Neural crest cell (in vitro differentiated cells): Measurements from ENCODE around the gene SBK2. TPM values are rescaled to one million over a fixed set of nuclear protein-coding genes. Genes with fewer than 3 reads are reported as not detected.

Source experiments
- DNase-seq: peaks from one replicate; pipeline ENCODE4 v3.0.0; 2021; ENCODE audit warnings: low read depth, mixed read lengths, low spot score
- H3K27ac Mint-ChIP-seq: one replicate; pipeline ENCODE4 v1.8.0; 2021; ENCODE audit warnings: mild to moderate bottlenecking, mixed read lengths; ENCODE audit not compliant: unreplicated experiment
- H3K27me3 Mint-ChIP-seq: 2 replicates; pipeline ENCODE4 v1.8.0; 2021; ENCODE audit warnings: low read depth, mild to moderate bottlenecking, mixed read lengths
- H3K36me3 Mint-ChIP-seq: 2 replicates; pipeline ENCODE4 v1.8.0; 2021; ENCODE audit warnings: low read depth, mild to moderate bottlenecking, mixed read lengths
- H3K4me1 Mint-ChIP-seq: 2 replicates; pipeline ENCODE4 v1.8.0; 2021; ENCODE audit warnings: mixed read lengths
- H3K4me3 Mint-ChIP-seq: one replicate; pipeline ENCODE4 v1.8.0; 2021; ENCODE audit warnings: mild to moderate bottlenecking, mixed read lengths
- H3K9me3 Mint-ChIP-seq: 2 replicates; pipeline ENCODE4 v1.8.0; 2021; ENCODE audit warnings: mixed read lengths
- total RNA-seq: library from RNA; stranded (reverse); gene quantifications from 2 replicates; pipeline ENCODE4 v1.2.1, GENCODE V29; 2021
- TF ChIP-seq, protein P1 (sequence below): fragments of 200-600 bp; sonication (generic); conservative IDR thresholded peaks from 2 replicates; pipeline ENCODE4 v1.5.0; 2021; ENCODE audit warnings: antibody characterized with exemption, mild to moderate bottlenecking

The SBK2 gene
- total RNA-seq, 1 donor from 2014 or later: not detected

DNA sequence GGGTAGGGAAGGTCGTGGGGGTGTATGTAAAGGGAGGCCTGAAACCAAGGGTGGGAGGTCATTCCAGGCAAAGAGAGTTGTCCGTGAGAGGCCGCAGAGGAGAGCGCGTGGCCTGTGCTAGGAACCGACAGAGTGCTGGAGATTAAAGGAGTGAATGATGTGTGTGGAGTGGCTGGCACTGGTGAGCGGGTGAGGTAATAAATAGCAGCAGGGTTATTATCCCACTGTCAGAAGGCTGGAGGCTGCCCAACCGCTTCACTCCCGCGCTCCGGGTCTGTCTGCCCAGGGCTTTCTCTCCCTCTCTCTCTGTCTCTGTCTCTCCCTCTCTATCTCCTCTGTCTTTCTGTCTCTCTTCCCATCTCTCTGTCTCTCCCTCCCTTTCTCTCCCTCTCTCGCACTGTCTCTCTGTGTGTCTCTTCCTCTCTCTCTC is 26.3 kb upstream of the SBK2 start:
- H3K4me1 Mint-ChIP-seq: no peaks in the 10 kb centered on the region
- H3K27ac Mint-ChIP-seq: no peak overlapping the region
- no peaks in the 10 kb centered on the region for H3K9me3 Mint-ChIP-seq
- peaks cover 6% of the 10 kb centered on the region for H3K27me3 Mint-ChIP-seq
- TF ChIP-seq, protein P1, sequence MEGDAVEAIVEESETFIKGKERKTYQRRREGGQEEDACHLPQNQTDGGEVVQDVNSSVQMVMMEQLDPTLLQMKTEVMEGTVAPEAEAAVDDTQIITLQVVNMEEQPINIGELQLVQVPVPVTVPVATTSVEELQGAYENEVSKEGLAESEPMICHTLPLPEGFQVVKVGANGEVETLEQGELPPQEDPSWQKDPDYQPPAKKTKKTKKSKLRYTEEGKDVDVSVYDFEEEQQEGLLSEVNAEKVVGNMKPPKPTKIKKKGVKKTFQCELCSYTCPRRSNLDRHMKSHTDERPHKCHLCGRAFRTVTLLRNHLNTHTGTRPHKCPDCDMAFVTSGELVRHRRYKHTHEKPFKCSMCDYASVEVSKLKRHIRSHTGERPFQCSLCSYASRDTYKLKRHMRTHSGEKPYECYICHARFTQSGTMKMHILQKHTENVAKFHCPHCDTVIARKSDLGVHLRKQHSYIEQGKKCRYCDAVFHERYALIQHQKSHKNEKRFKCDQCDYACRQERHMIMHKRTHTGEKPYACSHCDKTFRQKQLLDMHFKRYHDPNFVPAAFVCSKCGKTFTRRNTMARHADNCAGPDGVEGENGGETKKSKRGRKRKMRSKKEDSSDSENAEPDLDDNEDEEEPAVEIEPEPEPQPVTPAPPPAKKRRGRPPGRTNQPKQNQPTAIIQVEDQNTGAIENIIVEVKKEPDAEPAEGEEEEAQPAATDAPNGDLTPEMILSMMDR: no peak
- no peaks in the 10 kb centered on the region for H3K36me3 Mint-ChIP-seq
- no peak overlapping the region for H3K4me3 Mint-ChIP-seq
- no peak for DNase-seq

DNA sequence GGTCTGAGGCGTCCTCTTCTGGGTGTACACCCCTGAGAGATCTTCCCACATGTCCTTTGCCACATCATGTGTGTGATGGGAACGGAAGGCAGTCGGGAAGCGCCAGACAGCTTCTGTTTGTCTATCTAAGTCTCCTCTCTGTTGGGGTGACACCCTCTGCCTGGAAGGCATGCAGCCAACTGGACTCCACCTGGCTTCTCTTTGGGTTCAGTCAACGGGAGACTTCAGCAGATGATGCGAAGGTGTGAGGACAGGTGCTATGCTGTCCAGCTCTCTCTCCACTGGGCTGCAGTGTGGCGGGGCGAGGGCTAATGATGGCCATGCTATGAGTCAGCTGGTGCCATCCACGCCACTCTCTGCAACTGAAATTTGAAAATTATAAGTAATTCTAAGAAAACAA is 22.8 kb upstream of the SBK2 start:
- DNase-seq: no peak
- TF ChIP-seq, protein P1: no peak
- Mint-ChIP-seq H3K4me3 (no peak overlapping the region), H3K9me3 (no peaks in the 10 kb centered on the region), H3K27ac (no peak overlapping the region), H3K4me1 (peaks cover 4% of the 10 kb centered on the region), H3K36me3 (no peaks in the 10 kb centered on the region), H3K27me3 (peaks cover under 1% of the 10 kb centered on the region)

DNA sequence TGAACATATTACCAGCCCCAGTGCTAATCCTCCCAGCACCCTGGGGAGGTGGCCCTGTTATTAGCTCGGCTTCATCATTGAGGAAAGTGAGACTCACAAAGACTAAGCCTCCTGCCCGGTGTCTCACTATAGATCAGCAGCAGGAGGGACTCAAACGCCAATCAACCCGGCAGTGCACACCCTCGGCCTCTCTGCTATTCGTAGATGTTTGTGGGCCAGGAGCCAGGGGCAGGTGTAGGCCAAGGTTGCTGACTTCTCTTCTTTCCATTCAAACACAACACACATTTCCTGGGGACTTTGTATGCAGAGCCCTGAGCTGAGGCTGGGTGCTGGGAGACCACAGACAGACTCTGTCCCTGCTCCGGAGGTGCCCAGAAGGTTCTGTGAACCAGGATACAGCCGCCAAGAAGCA is 17.8 kb upstream of the SBK2 start:
- no peak for DNase-seq
- H3K36me3 Mint-ChIP-seq: no peaks in the 10 kb centered on the region
- H3K27ac Mint-ChIP-seq: peak overlapping the region; percentile 44
- H3K4me3 Mint-ChIP-seq: no peak overlapping the region
- peaks cover 25% of the 10 kb centered on the region for H3K4me1 Mint-ChIP-seq
- H3K27me3 Mint-ChIP-seq: peaks cover 30% of the 10 kb centered on the region
- TF ChIP-seq, protein P1: no peak
- no peaks in the 10 kb centered on the region for H3K9me3 Mint-ChIP-seq

DNA sequence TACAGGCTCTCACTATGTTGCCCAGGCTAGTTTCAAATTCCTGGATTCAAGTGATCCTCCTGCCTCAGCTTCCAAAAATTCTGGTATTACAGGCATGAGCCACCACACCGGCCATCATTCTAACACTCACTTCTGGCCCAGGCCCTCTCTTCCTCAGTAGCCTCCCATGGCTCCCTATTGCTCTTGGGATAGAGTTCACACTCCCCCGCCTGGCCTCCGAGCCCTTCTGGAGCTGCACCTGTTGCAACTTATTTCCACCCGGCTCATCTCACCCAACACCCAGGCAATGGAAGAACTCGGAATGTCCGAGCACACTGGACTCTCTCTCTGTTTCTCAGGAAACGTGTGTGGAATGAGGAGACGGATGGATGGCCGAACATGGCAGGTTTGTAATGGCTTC is 17.4 kb upstream of the SBK2 start:
- no peaks in the 10 kb centered on the region for H3K9me3 Mint-ChIP-seq
- peaks cover 29% of the 10 kb centered on the region for H3K4me1 Mint-ChIP-seq
- TF ChIP-seq, protein P1: no peak
- peak overlapping the region; percentile 44 for H3K27ac Mint-ChIP-seq
- H3K4me3 Mint-ChIP-seq: no peak overlapping the region
- DNase-seq: no peak
- H3K27me3 Mint-ChIP-seq: peaks cover 34% of the 10 kb centered on the region
- no peaks in the 10 kb centered on the region for H3K36me3 Mint-ChIP-seq

DNA sequence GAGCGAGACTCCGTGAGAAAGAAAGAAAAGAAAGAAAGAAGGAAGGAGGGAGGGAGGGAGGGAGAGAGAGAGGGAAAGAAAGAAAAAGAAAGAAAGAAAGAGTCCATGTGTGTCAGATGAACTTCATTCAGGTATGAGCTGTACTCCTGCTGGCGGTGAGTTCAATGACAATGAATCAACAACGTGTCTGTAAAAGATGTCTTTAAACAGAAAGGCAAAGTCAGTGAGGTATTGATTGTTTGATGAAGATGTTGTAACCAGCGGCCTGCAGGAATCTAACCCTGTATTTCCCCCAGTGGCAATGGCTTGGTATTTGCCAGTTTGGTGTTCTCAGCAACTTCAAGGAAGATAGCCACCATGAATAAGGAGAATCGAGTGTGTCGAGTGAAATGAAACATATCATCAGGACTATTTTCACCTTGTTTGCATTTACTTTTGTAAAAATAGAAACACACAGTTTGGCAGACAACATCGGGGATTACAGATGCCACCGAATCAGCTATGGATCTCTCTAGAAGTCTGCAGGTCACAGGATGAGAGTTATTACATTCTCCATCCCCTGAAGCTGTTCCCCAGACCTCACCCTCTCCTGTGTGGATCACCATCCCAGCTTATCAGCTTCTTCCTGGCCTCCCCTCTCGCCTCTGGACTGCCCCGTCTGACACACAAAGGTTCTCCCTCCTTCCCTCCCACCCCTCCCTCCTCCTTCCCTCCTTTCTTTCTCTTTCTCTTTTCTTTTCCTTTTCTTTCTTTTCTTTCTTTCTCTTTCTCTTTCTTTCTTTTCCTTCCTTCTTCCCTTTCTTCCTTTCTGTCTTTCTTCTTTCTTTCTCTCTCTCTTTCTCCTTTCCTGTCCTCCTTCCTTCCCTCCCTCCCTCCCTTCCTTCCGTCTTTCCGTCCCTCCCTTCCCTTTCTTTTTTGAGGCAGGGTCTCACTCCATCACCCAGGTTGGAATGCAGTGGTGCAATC is 16.6 kb upstream of the SBK2 start:
- no peak for DNase-seq
- Mint-ChIP-seq H3K27me3 (peaks cover 34% of the 10 kb centered on the region), H3K9me3 (no peaks in the 10 kb centered on the region), H3K36me3 (no peaks in the 10 kb centered on the region), H3K27ac (no peak overlapping the region), H3K4me3 (no peak overlapping the region), H3K4me1 (peaks cover 29% of the 10 kb centered on the region)
- TF ChIP-seq, protein P1: no peak
